ENCODE data around the gene CNTNAP5.
"Not testable (repeated sequence)": the region's sequence is repeated elsewhere in the genome, so short reads cannot be mapped to it uniquely, and the experiment has no call there.

CNTNAP5 gene

DNA sequence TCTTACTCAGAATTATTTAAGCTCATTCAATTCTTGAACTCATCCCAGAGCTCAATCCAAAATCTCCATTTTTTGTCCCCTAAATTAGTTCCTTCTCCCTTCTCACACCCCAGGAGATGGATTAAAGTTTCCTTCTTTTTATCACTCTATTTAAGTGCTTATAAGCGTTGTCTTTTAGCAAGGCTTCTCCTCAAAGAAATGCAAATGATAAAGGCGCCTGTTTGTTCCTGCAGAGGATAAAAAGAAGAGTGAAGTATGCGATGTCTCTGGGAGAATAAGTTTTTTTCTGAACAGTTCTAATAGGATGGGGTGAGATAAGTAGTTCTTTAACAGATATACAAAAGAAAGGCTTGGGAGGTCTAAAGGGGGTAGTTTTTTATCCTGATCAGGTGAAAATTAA lies 303.3 kb downstream of the CNTNAP5 start:
- Histone ChIP-seq H3K9me3 (ENCODE audit: control insufficient read depth, insufficient read depth, low read length) (no peaks in the 10 kb centered on the region), H3K4me3 (ENCODE audit: low read depth, low read length) (peak overlapping the region; percentile 9), H3K36me3 (ENCODE audit: control insufficient read depth, insufficient read depth, low read length) (no peaks in the 10 kb centered on the region), H3K9ac (ENCODE audit: low read depth, low read length) (no peak overlapping the region), H3K4me1 (ENCODE audit: control insufficient read depth, insufficient read depth, low read length) (peaks cover 25% of the 10 kb centered on the region), H3K27me3 (ENCODE audit: control insufficient read depth, insufficient read depth, low read length) (no peaks in the 10 kb centered on the region)

DNA sequence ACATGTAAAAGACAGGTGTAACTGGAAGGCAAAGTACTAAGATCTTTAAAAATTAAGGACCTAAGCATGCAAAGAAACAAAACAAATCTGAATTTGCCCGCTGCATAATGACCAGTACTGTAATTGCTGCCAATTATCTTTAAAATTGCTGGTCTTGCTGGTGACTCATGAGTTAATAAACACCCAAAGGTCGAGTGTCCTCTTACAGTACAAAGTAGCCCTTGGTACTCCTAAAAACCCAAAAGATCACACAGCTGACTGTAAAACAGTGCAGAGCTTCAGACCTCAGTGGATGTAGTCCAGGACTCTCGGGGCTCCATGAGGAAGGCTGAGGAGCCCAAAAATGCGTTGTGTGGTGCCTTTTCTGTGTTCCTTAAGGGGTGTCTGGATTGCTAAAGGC lies 308.7 kb downstream of the CNTNAP5 start:
- no peak overlapping the region for H3K4me3 ChIP-seq (ENCODE audit: low read depth, low read length)
- no peaks in the 10 kb centered on the region for H3K27me3 ChIP-seq (ENCODE audit: control insufficient read depth, insufficient read depth, low read length)
- no peak overlapping the region for H3K9ac ChIP-seq (ENCODE audit: low read depth, low read length)
- H3K36me3 ChIP-seq (ENCODE audit: control insufficient read depth, insufficient read depth, low read length), result no peaks in the 10 kb centered on the region
- H3K9me3 ChIP-seq (ENCODE audit: control insufficient read depth, insufficient read depth, low read length), result no peaks in the 10 kb centered on the region
- peaks cover 19% of the 10 kb centered on the region for H3K4me1 ChIP-seq (ENCODE audit: control insufficient read depth, insufficient read depth, low read length)

DNA sequence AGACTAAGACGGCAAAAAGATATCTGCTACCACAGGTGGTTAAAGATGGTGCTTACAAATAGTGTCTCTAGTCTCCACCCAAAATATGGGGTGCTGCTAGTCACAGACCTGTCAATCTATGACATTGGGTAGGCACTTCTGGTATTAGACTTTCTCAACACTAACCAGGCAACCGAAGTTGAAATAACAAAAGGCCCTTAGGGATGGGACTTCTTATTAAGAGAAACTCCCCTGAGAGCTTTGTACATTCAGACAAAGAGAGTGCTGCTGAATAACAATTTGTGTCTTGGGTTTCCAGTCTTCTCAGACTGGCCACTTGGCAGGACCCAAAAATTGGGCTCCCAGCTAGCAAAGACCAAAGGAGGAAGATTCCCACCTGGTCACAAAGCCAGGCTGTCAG lies 310.0 kb downstream of the CNTNAP5 start:
- Histone ChIP-seq H3K36me3 (ENCODE audit: control insufficient read depth, insufficient read depth, low read length) (no peaks in the 10 kb centered on the region), H3K27me3 (ENCODE audit: control insufficient read depth, insufficient read depth, low read length) (no peaks in the 10 kb centered on the region)

DNA sequence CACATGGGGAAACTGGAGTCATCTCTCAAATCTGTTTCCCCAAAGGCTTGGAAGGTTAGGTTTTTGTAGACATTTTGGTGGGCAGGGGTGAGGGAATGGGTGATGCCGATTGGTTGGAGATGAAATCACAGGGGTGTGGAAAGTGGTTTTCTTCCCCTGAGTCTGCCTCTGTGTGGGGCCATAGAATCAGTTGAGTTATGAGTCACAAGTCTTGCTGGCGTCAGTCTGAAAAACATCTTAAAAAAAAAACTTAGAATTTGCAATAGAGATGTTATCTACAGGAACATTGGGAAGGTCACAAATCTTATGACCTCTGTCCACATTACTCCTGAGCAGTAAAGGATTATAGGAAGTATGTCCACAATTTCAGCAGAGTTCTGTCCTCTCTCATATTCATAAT lies 314.6 kb downstream of the CNTNAP5 start:
- Histone ChIP-seq H3K4me1 (ENCODE audit: control insufficient read depth, insufficient read depth, low read length) (peaks cover 2% of the 10 kb centered on the region), H3K9me3 (ENCODE audit: control insufficient read depth, insufficient read depth, low read length) (no peaks in the 10 kb centered on the region), H3K36me3 (ENCODE audit: control insufficient read depth, insufficient read depth, low read length) (no peaks in the 10 kb centered on the region), H3K4me3 (ENCODE audit: low read depth, low read length) (no peak overlapping the region), H3K27me3 (ENCODE audit: control insufficient read depth, insufficient read depth, low read length) (no peaks in the 10 kb centered on the region), H3K9ac (ENCODE audit: low read depth, low read length) (no peak overlapping the region)

More for the DNA sequence above, 310.0 kb downstream of the CNTNAP5 start:
- peaks cover 7% of the 10 kb centered on the region for H3K4me1 ChIP-seq (ENCODE audit: control insufficient read depth, insufficient read depth, low read length)
- H3K4me3 ChIP-seq (ENCODE audit: low read depth, low read length), result no peak overlapping the region
- H3K9me3 ChIP-seq (ENCODE audit: control insufficient read depth, insufficient read depth, low read length), result no peaks in the 10 kb centered on the region
- no peak overlapping the region for H3K9ac ChIP-seq (ENCODE audit: low read depth, low read length)

DNA sequence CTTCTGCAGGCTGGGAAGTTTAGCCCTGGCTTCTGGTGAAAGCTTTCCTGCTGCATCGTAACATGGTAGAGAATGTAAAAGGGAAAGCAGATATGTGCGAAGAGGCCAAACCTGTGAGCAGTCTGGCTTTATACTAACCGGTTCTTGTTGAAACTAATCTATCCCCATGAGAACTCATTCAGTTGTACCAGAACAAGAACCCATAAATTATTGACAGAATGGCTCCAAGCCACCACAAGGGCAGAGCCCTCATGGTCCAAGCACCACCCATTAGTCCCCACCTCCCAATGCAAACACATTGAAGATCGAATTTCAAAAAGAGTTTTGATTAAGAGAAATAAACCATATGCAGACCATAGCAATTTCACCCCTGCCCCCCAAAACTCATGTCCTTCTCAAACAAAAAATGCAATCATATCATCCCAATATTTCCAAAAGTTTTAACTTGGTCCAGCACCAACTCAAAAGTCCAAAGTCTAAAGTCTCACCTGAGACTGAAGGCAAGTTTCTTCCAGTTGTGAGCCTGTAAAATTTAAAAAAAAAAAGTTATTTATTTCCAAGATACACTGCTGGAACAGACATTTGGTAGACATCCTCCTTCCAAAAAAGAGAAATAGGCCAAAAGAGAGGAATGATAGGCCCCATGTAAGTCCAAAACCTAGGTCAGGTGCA lies 318.9 kb downstream of the CNTNAP5 start:
- no peak overlapping the region for H3K4me3 ChIP-seq (ENCODE audit: low read depth, low read length)

DNA sequence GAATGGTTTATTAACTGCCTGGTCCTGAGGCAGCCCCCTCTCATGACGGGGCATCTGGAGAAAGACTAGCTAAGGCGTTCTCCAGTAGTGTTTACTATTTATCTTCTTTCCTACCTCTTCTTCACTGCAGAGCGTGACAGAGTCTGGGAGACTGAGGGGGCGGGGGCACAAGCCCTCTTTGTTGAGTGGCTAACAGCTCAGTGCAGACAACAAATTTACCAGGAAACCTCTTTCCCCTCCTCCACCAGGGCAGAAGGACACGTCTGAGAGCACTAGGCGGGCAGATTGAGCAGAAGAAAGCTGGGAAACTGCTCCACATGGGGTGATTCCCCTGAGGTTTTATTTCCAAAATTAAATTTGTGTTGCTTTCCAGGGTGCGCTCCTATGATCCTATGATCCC lies 322.1 kb downstream of the CNTNAP5 start:
- no peaks in the 10 kb centered on the region for H3K27me3 ChIP-seq (ENCODE audit: control insufficient read depth, insufficient read depth, low read length)
- H3K9me3 ChIP-seq (ENCODE audit: control insufficient read depth, insufficient read depth, low read length), result no peaks in the 10 kb centered on the region
- H3K4me1 ChIP-seq (ENCODE audit: control insufficient read depth, insufficient read depth, low read length), result no peaks in the 10 kb centered on the region
- H3K36me3 ChIP-seq (ENCODE audit: control insufficient read depth, insufficient read depth, low read length), result no peaks in the 10 kb centered on the region
- no peak overlapping the region for H3K4me3 ChIP-seq (ENCODE audit: low read depth, low read length)
- no peak overlapping the region for H3K9ac ChIP-seq (ENCODE audit: low read depth, low read length)

More for the DNA sequence above, 318.9 kb downstream of the CNTNAP5 start:
- H3K27me3 ChIP-seq (ENCODE audit: control insufficient read depth, insufficient read depth, low read length), result no peaks in the 10 kb centered on the region
- H3K9ac ChIP-seq (ENCODE audit: low read depth, low read length), result no peak overlapping the region
- H3K36me3 ChIP-seq (ENCODE audit: control insufficient read depth, insufficient read depth, low read length), result no peaks in the 10 kb centered on the region
- no peaks in the 10 kb centered on the region for H3K4me1 ChIP-seq (ENCODE audit: control insufficient read depth, insufficient read depth, low read length)
- no peaks in the 10 kb centered on the region for H3K9me3 ChIP-seq (ENCODE audit: control insufficient read depth, insufficient read depth, low read length)

DNA sequence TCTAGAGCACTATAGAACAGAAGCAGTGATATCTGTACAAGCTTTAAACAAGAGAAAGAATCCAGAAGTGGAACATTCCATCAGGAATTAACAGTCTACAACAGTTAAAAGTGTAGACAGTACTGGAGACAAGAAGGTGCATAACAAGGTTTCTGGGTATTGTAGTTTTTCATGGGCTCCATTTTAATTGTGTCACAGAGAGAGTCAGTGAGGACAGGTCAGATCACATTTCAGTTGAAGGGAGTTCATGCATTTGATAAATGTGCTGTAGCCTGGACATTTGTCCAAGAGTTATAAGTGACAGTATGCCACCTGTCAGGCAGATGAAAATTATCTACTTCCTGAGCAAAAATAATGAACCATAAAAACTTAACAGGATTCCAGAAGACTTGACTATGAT lies 328.6 kb downstream of the CNTNAP5 start:
- Histone ChIP-seq H3K27me3 (ENCODE audit: control insufficient read depth, insufficient read depth, low read length) (no peaks in the 10 kb centered on the region), H3K9me3 (ENCODE audit: control insufficient read depth, insufficient read depth, low read length) (no peaks in the 10 kb centered on the region), H3K4me3 (ENCODE audit: low read depth, low read length) (no peak overlapping the region), H3K4me1 (ENCODE audit: control insufficient read depth, insufficient read depth, low read length) (no peaks in the 10 kb centered on the region), H3K9ac (ENCODE audit: low read depth, low read length) (no peak overlapping the region), H3K36me3 (ENCODE audit: control insufficient read depth, insufficient read depth, low read length) (no peaks in the 10 kb centered on the region)

DNA sequence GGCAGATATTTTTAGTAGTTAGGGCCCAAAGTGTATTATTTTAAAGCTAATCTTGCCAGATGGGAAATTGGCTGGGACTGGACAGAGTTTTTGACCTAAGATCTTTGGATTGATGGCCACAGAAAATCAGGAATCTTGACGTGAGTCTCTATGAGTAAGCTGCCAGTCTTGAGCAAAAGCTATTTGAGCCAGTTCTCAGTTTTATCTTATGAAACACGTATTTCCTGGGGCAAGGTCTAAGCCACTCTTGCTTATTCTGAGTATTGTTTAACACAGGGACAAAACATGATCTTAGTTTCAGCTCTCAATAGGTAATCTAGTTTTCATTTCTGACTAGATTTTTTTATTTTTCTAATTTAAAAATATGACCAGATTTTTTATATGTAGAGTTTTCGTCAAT lies 329.4 kb downstream of the CNTNAP5 start:
- H3K9ac ChIP-seq (ENCODE audit: low read depth, low read length), result no peak overlapping the region
- H3K27me3 ChIP-seq (ENCODE audit: control insufficient read depth, insufficient read depth, low read length), result no peaks in the 10 kb centered on the region
- H3K36me3 ChIP-seq (ENCODE audit: control insufficient read depth, insufficient read depth, low read length), result no peaks in the 10 kb centered on the region
- H3K4me1 ChIP-seq (ENCODE audit: control insufficient read depth, insufficient read depth, low read length), result no peaks in the 10 kb centered on the region
- H3K9me3 ChIP-seq (ENCODE audit: control insufficient read depth, insufficient read depth, low read length), result no peaks in the 10 kb centered on the region
- no peak overlapping the region for H3K4me3 ChIP-seq (ENCODE audit: low read depth, low read length)

DNA sequence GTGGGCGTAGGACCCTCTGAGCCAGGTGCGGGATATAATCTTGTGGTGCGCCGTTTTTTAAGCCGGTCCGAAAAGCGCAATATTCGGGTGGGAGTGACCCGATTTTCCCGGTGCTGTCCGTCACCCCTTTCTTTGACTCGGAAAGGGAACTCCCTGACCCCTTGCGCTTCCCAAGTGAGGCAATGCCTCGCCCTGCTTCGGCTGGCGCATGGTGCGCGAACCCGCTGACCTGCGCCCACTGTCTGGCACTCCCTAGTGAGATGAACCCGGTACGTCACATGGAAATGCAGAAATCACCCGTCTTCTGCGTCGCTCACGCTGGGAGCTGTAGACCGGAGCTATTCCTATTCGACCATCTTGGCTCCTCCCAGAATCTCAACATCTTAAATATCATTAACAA lies 336.9 kb downstream of the CNTNAP5 start:
- not testable (repeated sequence) for H3K9ac ChIP-seq (ENCODE audit: low read depth, low read length); H3K27me3 ChIP-seq (ENCODE audit: control insufficient read depth, insufficient read depth, low read length); H3K4me1 ChIP-seq (ENCODE audit: control insufficient read depth, insufficient read depth, low read length); H3K9me3 ChIP-seq (ENCODE audit: control insufficient read depth, insufficient read depth, low read length); H3K36me3 ChIP-seq (ENCODE audit: control insufficient read depth, insufficient read depth, low read length)
- H3K4me3 ChIP-seq (ENCODE audit: low read depth, low read length), result peak overlapping the region; percentile 41

DNA sequence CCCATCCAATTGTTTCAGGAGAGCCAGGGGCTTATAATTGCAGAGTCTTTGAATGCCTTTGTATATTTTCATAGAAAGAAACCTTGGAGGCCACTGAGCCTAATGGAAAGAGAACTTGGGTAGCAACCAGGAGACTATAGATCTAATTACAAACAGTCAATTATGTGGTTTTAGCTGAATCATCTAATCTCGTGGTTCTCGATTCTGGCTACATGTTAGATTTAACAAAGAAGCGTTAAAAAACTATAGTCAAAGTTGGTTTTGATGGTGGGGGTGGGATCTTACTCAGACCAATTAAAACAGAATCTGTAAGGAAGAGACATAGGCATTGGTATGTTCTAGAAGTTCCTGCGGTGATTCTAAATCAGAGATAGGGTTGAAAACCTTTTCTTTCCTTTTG lies 344.1 kb downstream of the CNTNAP5 start:
- no peaks in the 10 kb centered on the region for H3K27me3 ChIP-seq (ENCODE audit: control insufficient read depth, insufficient read depth, low read length)
- H3K4me3 ChIP-seq (ENCODE audit: low read depth, low read length), result no peak overlapping the region
- H3K9ac ChIP-seq (ENCODE audit: low read depth, low read length), result no peak overlapping the region
- no peaks in the 10 kb centered on the region for H3K9me3 ChIP-seq (ENCODE audit: control insufficient read depth, insufficient read depth, low read length)
- H3K36me3 ChIP-seq (ENCODE audit: control insufficient read depth, insufficient read depth, low read length), result no peaks in the 10 kb centered on the region
- no peaks in the 10 kb centered on the region for H3K4me1 ChIP-seq (ENCODE audit: control insufficient read depth, insufficient read depth, low read length)

DNA sequence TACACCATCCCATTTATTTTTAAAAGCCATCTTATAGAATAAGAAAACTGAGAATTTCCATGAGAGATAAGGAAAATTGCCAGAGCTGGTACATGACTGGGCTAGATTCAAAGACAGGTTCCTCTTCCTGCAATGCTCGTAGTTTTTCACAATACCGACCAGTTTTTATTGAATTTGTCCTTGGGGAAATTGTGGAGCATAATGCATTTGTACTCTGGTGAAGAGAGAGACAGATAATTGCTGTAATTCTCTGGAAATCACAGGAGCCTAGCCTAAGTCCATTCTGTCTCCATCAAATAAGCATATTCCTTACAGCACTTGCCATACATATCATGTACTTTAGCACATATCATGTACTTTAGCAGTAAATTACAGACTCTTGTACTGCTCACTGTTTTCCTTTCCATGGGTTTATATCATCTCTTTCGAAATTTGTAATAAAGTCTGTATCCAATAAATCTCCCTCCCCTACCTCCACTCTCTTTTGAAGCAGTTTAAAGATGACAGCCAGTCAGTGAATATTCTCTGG lies 355.2 kb downstream of the CNTNAP5 start:
- no peak overlapping the region for H3K9ac ChIP-seq (ENCODE audit: low read depth, low read length)
- no peak overlapping the region for H3K4me3 ChIP-seq (ENCODE audit: low read depth, low read length)
- H3K4me1 ChIP-seq (ENCODE audit: control insufficient read depth, insufficient read depth, low read length), result no peaks in the 10 kb centered on the region

DNA sequence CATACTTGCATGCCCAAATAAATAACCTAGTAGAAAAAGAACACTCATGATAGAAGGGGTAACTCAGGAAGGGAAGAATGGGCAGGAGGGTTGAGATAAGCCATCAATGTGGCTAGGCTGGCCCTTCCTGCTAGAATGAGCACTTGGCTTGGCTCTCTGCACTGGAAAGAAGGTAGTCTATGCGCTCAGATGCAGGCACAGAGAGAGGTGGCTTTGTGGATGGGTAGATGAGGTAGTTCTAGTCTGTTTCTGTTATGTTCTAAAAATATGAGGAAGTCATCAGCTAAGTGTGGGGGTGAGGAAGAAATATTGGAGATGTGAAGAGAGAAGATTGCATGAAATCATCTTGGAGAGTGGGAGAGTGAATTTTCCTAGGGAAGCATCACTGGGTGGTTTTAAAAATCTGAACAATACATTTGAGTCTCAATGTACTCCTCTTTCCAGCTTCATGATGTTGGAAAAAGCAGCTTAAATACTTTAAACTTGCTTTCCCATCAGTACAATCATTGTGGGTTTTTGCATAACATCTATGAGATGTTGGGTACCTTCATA lies 357.1 kb downstream of the CNTNAP5 start:
- H3K36me3 ChIP-seq (ENCODE audit: control insufficient read depth, insufficient read depth, low read length), result no peaks in the 10 kb centered on the region
- no peaks in the 10 kb centered on the region for H3K4me1 ChIP-seq (ENCODE audit: control insufficient read depth, insufficient read depth, low read length)

More for the DNA sequence above, 355.2 kb downstream of the CNTNAP5 start:
- Histone ChIP-seq H3K36me3 (ENCODE audit: control insufficient read depth, insufficient read depth, low read length) (no peaks in the 10 kb centered on the region), H3K9me3 (ENCODE audit: control insufficient read depth, insufficient read depth, low read length) (no peaks in the 10 kb centered on the region), H3K27me3 (ENCODE audit: control insufficient read depth, insufficient read depth, low read length) (no peaks in the 10 kb centered on the region)

More for the DNA sequence above, 357.1 kb downstream of the CNTNAP5 start:
- H3K9me3 ChIP-seq (ENCODE audit: control insufficient read depth, insufficient read depth, low read length), result no peaks in the 10 kb centered on the region
- no peak overlapping the region for H3K4me3 ChIP-seq (ENCODE audit: low read depth, low read length)
- no peak overlapping the region for H3K9ac ChIP-seq (ENCODE audit: low read depth, low read length)
- no peaks in the 10 kb centered on the region for H3K27me3 ChIP-seq (ENCODE audit: control insufficient read depth, insufficient read depth, low read length)

Measured in iPS-15b (cell line).